H9 (cell line): Measurements from ENCODE around the gene FBL. TPM values are rescaled to one million over a fixed set of nuclear protein-coding genes. Genes with fewer than 3 reads are reported as not detected.

Source experiments
- DNase-seq: peaks from one replicate; pipeline ENCODE4 v3.0.0-alpha.2; 2017
- H2AFZ ChIP-seq: one replicate; pipeline ENCODE4 v1.6.1; 2013; ENCODE audit warnings: mild to moderate bottlenecking, low read length, control low read depth, moderate library complexity
- H2AK5ac ChIP-seq: 2 replicates; pipeline ENCODE4 v1.6.1; 2013; ENCODE audit warnings: low read length, control low read depth, mixed read lengths; ENCODE audit not compliant: insufficient read length
- H2BK120ac ChIP-seq: one replicate; pipeline ENCODE4 v1.6.1; 2013; ENCODE audit warnings: low read depth, mild to moderate bottlenecking, low read length, control low read depth, inconsistent platforms; ENCODE audit not compliant: poor library complexity, severe bottlenecking
- H2BK12ac ChIP-seq: 2 replicates; pipeline ENCODE4 v1.6.1; 2013; ENCODE audit warnings: low read length, control low read depth, mixed read lengths, low read depth; ENCODE audit not compliant: insufficient read length
- H2BK15ac ChIP-seq: 2 replicates; pipeline ENCODE4 v1.6.1; 2013; ENCODE audit warnings: low read depth, low read length, control low read depth
- H2BK20ac ChIP-seq: one replicate; pipeline ENCODE4 v1.6.1; 2013; ENCODE audit warnings: low read depth, mild to moderate bottlenecking, low read length, control low read depth, inconsistent platforms; ENCODE audit not compliant: poor library complexity, severe bottlenecking
- H2BK5ac ChIP-seq: 2 replicates; pipeline ENCODE4 v1.6.1; 2013; ENCODE audit warnings: low read length, control low read depth, mixed read lengths; ENCODE audit not compliant: insufficient read length
- H3K14ac ChIP-seq: 2 replicates; pipeline ENCODE4 v1.6.1; 2013; ENCODE audit warnings: low read length, control low read depth; ENCODE audit not compliant: insufficient read depth
- H3K18ac ChIP-seq: 2 replicates; pipeline ENCODE4 v1.6.1; 2013; ENCODE audit warnings: low read depth, mild to moderate bottlenecking, mixed read lengths, low read length, control low read depth; ENCODE audit not compliant: insufficient read length
- H3K23ac ChIP-seq: 2 replicates; pipeline ENCODE4 v1.6.1; 2013; ENCODE audit warnings: low read length, control low read depth, mixed read lengths, low read depth; ENCODE audit not compliant: insufficient read length
- H3K23me2 ChIP-seq: 2 replicates; pipeline ENCODE4 v1.6.1; 2013; ENCODE audit warnings: low read depth, mild to moderate bottlenecking, mixed read lengths, low read length, control low read depth; ENCODE audit not compliant: insufficient read length, poor library complexity, severe bottlenecking
- H3K27ac ChIP-seq: 2 replicates; pipeline ENCODE4 v1.5.1; 2013; ENCODE audit warnings: low read length, control low read depth, mixed read lengths, low read depth; ENCODE audit not compliant: insufficient read length
- H3K27me3 ChIP-seq: 2 replicates; pipeline ENCODE4 v1.6.1; 2013; ENCODE audit warnings: low read length, control low read depth, inconsistent platforms; ENCODE audit not compliant: insufficient read depth
- H3K4ac ChIP-seq: 2 replicates; pipeline ENCODE4 v1.6.1; 2013; ENCODE audit warnings: low read depth, mild to moderate bottlenecking, control low read depth, inconsistent platforms, low read length, moderate library complexity
- H3K4me1 ChIP-seq: 2 replicates; pipeline ENCODE4 v1.6.1; 2013; ENCODE audit warnings: low read length, control low read depth, inconsistent platforms; ENCODE audit not compliant: insufficient read depth
- H3K4me2 ChIP-seq: 2 replicates; pipeline ENCODE4 v1.6.1; 2013; ENCODE audit warnings: low read length, control low read depth, mixed read lengths; ENCODE audit not compliant: insufficient read length, insufficient read depth
- H3K56ac ChIP-seq: 2 replicates; pipeline ENCODE4 v1.6.1; 2013; ENCODE audit warnings: low read depth, mild to moderate bottlenecking, mixed read lengths, low read length, control low read depth; ENCODE audit not compliant: insufficient read length
- H3K79me1 ChIP-seq: 2 replicates; pipeline ENCODE4 v1.6.1; 2013; ENCODE audit warnings: low read depth, mild to moderate bottlenecking, moderate library complexity, low read length, control low read depth, inconsistent platforms; ENCODE audit not compliant: insufficient read depth, poor library complexity, severe bottlenecking
- H3K79me2 ChIP-seq: 2 replicates; pipeline ENCODE4 v1.6.1; 2013; ENCODE audit warnings: low read length, control low read depth, inconsistent platforms; ENCODE audit not compliant: insufficient read depth
- H3K9ac ChIP-seq: 2 replicates; pipeline ENCODE4 v1.6.1; 2013; ENCODE audit warnings: low read length, control low read depth, mixed read lengths; ENCODE audit not compliant: insufficient read length; ENCODE audit errors: extremely low read depth
- H3K9me3 ChIP-seq: one replicate; pipeline ENCODE4 v1.6.1; 2013; ENCODE audit warnings: low read depth, low read length, inconsistent platforms; ENCODE audit not compliant: control insufficient read depth
- H3T11ph ChIP-seq: one replicate; pipeline ENCODE4 v1.6.1; 2013; ENCODE audit warnings: mild to moderate bottlenecking, low read length, control low read depth, inconsistent platforms
- H4K20me1 ChIP-seq: one replicate; pipeline ENCODE4 v1.6.1; 2013; ENCODE audit not compliant: control insufficient read depth, insufficient read length, insufficient read depth
- H4K5ac ChIP-seq: 2 replicates; pipeline ENCODE4 v1.6.1; 2013; ENCODE audit warnings: low read depth, mild to moderate bottlenecking, mixed read lengths, low read length, control low read depth; ENCODE audit not compliant: insufficient read length
- H4K8ac ChIP-seq: replicated peaks from 2 replicates; pipeline ENCODE4 v1.6.1; 2013; ENCODE audit warnings: low read length, control low read depth, mixed read lengths, low read depth; ENCODE audit not compliant: insufficient read length
- H4K91ac ChIP-seq: 2 replicates; pipeline ENCODE4 v1.6.1; 2013; ENCODE audit warnings: low read depth, mild to moderate bottlenecking, moderate library complexity, mixed read lengths, low read length, control low read depth; ENCODE audit not compliant: insufficient read length
- H3K27ac Mint-ChIP-seq, 3 experiments: 2 replicates in 2 of 3; 3 replicates in 1 of 3; pipeline ENCODE4 v1.8.0; 2020 to 2021; ENCODE audit warnings: mixed read lengths in 3 of 3, mild to moderate bottlenecking in 1 of 3, moderate library complexity in 1 of 3
- H3K27me3 Mint-ChIP-seq: 2 replicates; pipeline ENCODE4 v1.8.0; 2021; ENCODE audit warnings: low read depth, mild to moderate bottlenecking, moderate library complexity, mixed read lengths
- H3K36me3 Mint-ChIP-seq, 3 experiments: 2 replicates in 2 of 3; 3 replicates in 1 of 3; pipeline ENCODE4 v1.8.0; 2020 to 2021; ENCODE audit warnings: low read depth in 3 of 3, mixed read lengths in 3 of 3; ENCODE audit not compliant: insufficient read depth in 1 of 3
- H3K4me1 Mint-ChIP-seq, 2 experiments: 2 replicates each; pipeline ENCODE4 v1.8.0; 2020; ENCODE audit warnings: mixed read lengths in 2 of 2
- H3K4me3 Mint-ChIP-seq, 2 experiments: 2 replicates in 1 of 2; 3 replicates in 1 of 2; pipeline ENCODE4 v1.8.0; 2020 to 2021; ENCODE audit warnings: mild to moderate bottlenecking in 2 of 2, mixed read lengths in 2 of 2, moderate library complexity in 1 of 2
- H3K9me3 Mint-ChIP-seq, 2 experiments: 2 replicates in 1 of 2; 3 replicates in 1 of 2; pipeline ENCODE4 v1.8.0; 2020; ENCODE audit warnings: mild to moderate bottlenecking in 2 of 2, mixed read lengths in 2 of 2, moderate library complexity in 1 of 2
- CTCF ChIP-seq: fragments of 200-600 bp; sonication (generic); conservative IDR thresholded peaks from 3 replicates; pipeline ENCODE4 v1.8.0; 2021; ENCODE audit warnings: antibody characterized with exemption, mild to moderate bottlenecking
- WGBS: extraction: QIAGEN DNeasy Blood & Tissue Kit; methylation state at CpG from one replicate; pipeline ENCODE4 v1.1.7; 2013; ENCODE audit warnings: missing lambda C conversion rate, low lambda C conversion rate, mixed read lengths; ENCODE audit not compliant: insufficient read length; ENCODE audit errors: extremely low coverage; 5-methylcytosine and 5-hydroxymethylcytosine counted together
- total RNA-seq: library from RNA; stranded (reverse); gene quantifications from 2 replicates; pipeline ENCODE4 v1.2.1, GENCODE V29; 2021

The FBL gene
- total RNA-seq, 1 experiment from 2014 or later = 625 TPM

GRCh38 chr19:39845172-39845571, 1.0 kb downstream of the FBL start:
- Histone ChIP-seq H3K56ac (no peak overlapping the region), H2AFZ (no peak overlapping the region), H3T11ph (no peak overlapping the region), H4K8ac (no peak overlapping the region), H3K9me3 (no peaks in the 10 kb centered on the region), H2BK20ac (no peak overlapping the region), H3K14ac (no peak overlapping the region), H2AK5ac (no peak overlapping the region), H3K18ac (no peak overlapping the region), H4K5ac (no peak overlapping the region), H3K4ac (no peak overlapping the region), H3K4me1 (peaks cover 7% of the 10 kb centered on the region), H2BK15ac (no peak overlapping the region), H4K20me1 (no peaks in the 10 kb centered on the region), H3K23ac (no peak overlapping the region), H3K23me2 (peaks cover 14% of the 10 kb centered on the region), H2BK120ac (no peak overlapping the region), H2BK5ac (no peak overlapping the region), H2BK12ac (no peak overlapping the region), H4K91ac (no peak overlapping the region), H3K27me3 (no peaks in the 10 kb centered on the region), H3K79me2 (peaks cover 48% of the 10 kb centered on the region), H3K4me2 (peak overlapping the region; percentile 82), H3K27ac (no peak overlapping the region), H3K9ac (peak overlapping the region; percentile 81), H3K79me1 (peaks cover 6% of the 10 kb centered on the region)
- Mint-ChIP-seq H3K9me3 (no peaks in the 10 kb centered on the region), H3K27me3 (peaks cover 5% of the 10 kb centered on the region; the same call in 1 of the 2 replicates), H3K4me3 (peak overlapping the region; percentile 98 to 99), H3K4me1 (peaks cover 47 to 49% of the 10 kb centered on the region in 2 experiments), H3K27ac (peak overlapping the region; percentile 12 to 37 (median 29); a peak in 4 of 7 replicates), H3K36me3 (peaks cover 4 to 15% (median 13%) of the 10 kb centered on the region in 3 experiments; a peak in 6 of 7 replicates)
- no peak for DNase-seq
- no CpG with 5 or more reads among the region's 5 CpGs for WGBS
- no peak for TF ChIP-seq CTCF
